Gastrocnemius medialis (tissue), 4 donors: Measurements from ENCODE around the gene SPATA31C2. TPM values are rescaled to one million over a fixed set of nuclear protein-coding genes. Genes with fewer than 3 reads are reported as not detected.

Source experiments
- ATAC-seq, 2 donors: fragments of 150-250 bp; one replicate each; pipeline ENCODE4 v1.9.1; 2016
- DNase-seq, 2 donors: peaks; one replicate each; pipeline ENCODE4 v3.0.0-alpha.2; 2019
- H3K27ac ChIP-seq, 4 donors: fragments of 200-600 bp; sonication (generic); 1 replicate in 1 of 4; 2 replicates in 3 of 4; pipeline ENCODE4 v1.5.1; 2016 to 2018; ENCODE audit warnings: mild to moderate bottlenecking in 2 of 4, moderate library complexity in 1 of 4
- H3K27me3 ChIP-seq, 3 donors: fragments of 200-600 bp; sonication (generic) in 2 of 3; 1 replicate in 1 of 3; 2 replicates in 2 of 3; pipeline versions ENCODE4 v1.5.1 to v1.6.0; 2016 to 2019; ENCODE audit warnings: mild to moderate bottlenecking in 1 of 3, moderate library complexity in 1 of 3
- H3K36me3 ChIP-seq, 2 donors: fragments of 200-600 bp; sonication (generic) in 1 of 2; one replicate each; pipeline ENCODE4 v1.5.1; 2017 to 2018
- H3K4me1 ChIP-seq, 2 donors: fragments of 200-600 bp; sonication (generic) in 1 of 2; one replicate each; pipeline ENCODE4 v1.5.1; 2016 to 2017; ENCODE audit warnings: mild to moderate bottlenecking in 2 of 2
- H3K4me3 ChIP-seq, 4 donors: fragments of 200-600 bp; sonication (generic) in 3 of 4; 1 replicate in 1 of 4; 2 replicates in 3 of 4; pipeline ENCODE4 v1.5.1; 2016 to 2019; ENCODE audit warnings: mild to moderate bottlenecking in 2 of 4
- H3K9me3 ChIP-seq, 3 donors: fragments of 200-600 bp; sonication (generic) in 2 of 3; 1 replicate in 1 of 3; 2 replicates in 2 of 3; pipeline ENCODE4 v1.5.1; 2016 to 2019
- CTCF ChIP-seq, 5 experiments: fragments of 450-650 bp in 3 of 5; fragments of 200-600 bp in 2 of 5; sonication (generic) in 2 of 5; IDR thresholded peaks in 4 of 5; conservative IDR thresholded peaks in 1 of 5; 1 replicate in 4 of 5; 2 replicates in 1 of 5; pipeline ENCODE4 v1.5.1; 2016 to 2019; ENCODE audit warnings: antibody characterized with exemption in 5 of 5, mild to moderate bottlenecking in 3 of 5, moderate library complexity in 3 of 5
- POLR2A ChIP-seq, 2 donors: fragments of 450-650 bp; IDR thresholded peaks; one replicate each; pipeline ENCODE4 v1.6.1; 2017; ENCODE audit warnings: antibody characterized with exemption in 2 of 2, mild to moderate bottlenecking in 2 of 2, moderate library complexity in 2 of 2
- in situ Hi-C, 4 donors: fragments of 200-750 bp; cut with MboI; loops; one replicate each; pipeline versions ENCODE4 v1.15.0 to v1.8.0; 2017; ENCODE audit warnings: low sequenced_read_pairs in 4 of 4
- intact Hi-C: fragments of 100-400 bp; cut with DNase I; formaldehyde crosslinking; loops from one replicate; pipeline ENCODE4 v1.15.1; 2023; ENCODE audit warnings: low total_unique reads
- total RNA-seq, 4 donors: library from RNA; depleted of rRNA; stranded (reverse); fragments of >200 nt; gene quantifications; one replicate each; pipeline versions ENCODE4 v1.1.0 to v1.2.3, GENCODE V29; 2016

The SPATA31C2 gene
- total RNA-seq, 4 donors from 2014 or later = not detected

GRCh38 chr9:88084357-88085183 lies 53.7 kb downstream of the SPATA31C2 start:
- Histone ChIP-seq H3K9me3 (no peaks in the 10 kb centered on the region), H3K4me1 (no peaks in the 10 kb centered on the region), H3K36me3 (no peaks in the 10 kb centered on the region), H3K4me3 (no peak overlapping the region), H3K27me3 (no peaks in the 10 kb centered on the region), H3K27ac (no peak overlapping the region)
- DNase-seq (no peak), ATAC-seq (no peak)
- intact Hi-C loops = no loop called here
- no peak for TF ChIP-seq CTCF (IDR thresholded peaks at IDR 0.05 in 4 of 5, conservative IDR thresholded peaks at IDR 0.05 in 1 of 5)
- no peak for TF ChIP-seq POLR2A (IDR thresholded peaks at IDR 0.05)
- in situ Hi-C loops = no loop called here

Other genes with a start within 250 kb of the SPATA31C2 start
- not detected for gene SPATA31C1, start 220.5 kb downstream of the SPATA31C2 start, total RNA-seq
- 1 to 10 TPM in 1 of 4 donors, under 1 TPM in 3; 0.44 to 3.1 (median 0.63) TPM for gene CDK20, start 163.9 kb downstream of the SPATA31C2 start, total RNA-seq
- 10 to 100 TPM in 1 of 4 donors, 1 to 10 TPM in 3; 5.5 to 11.9 (median 6.6) TPM for gene SPIN1, start 250.0 kb upstream of the SPATA31C2 start, total RNA-seq